Ovary (tissue), 9 donors: Measurements from ENCODE around the gene RALA. TPM values are rescaled to one million over a fixed set of nuclear protein-coding genes. Genes with fewer than 3 reads are reported as not detected.

ENCODE experiments used
- DNase-seq, 5 donors: peaks; one replicate each; pipeline ENCODE4 v3.0.0-alpha.2; 2019 to 2020
- H3K27ac ChIP-seq, 2 donors: fragments of 200-600 bp; one replicate each; pipeline versions ENCODE4 v1.5.1 to v1.8.0; 2019 to 2022
- H3K27me3 ChIP-seq: fragments of 200-600 bp; one replicate; pipeline ENCODE4 v1.8.0; 2022
- H3K36me3 ChIP-seq: fragments of 200-600 bp; sonication (generic); one replicate; pipeline ENCODE4 v1.5.1; 2019
- H3K4me1 ChIP-seq: one replicate; pipeline ENCODE4 v1.8.1; 2013; ENCODE audit warnings: mild to moderate bottlenecking, moderate library complexity; ENCODE audit not compliant: insufficient read depth
- H3K4me3 ChIP-seq: fragments of 200-600 bp; sonication (generic); one replicate; pipeline ENCODE4 v1.5.1; 2017
- H3K9me3 ChIP-seq, 2 donors: fragments of 200-600 bp in 1 of 2; sonication (generic) in 1 of 2; one replicate each; pipeline versions ENCODE4 v1.5.1 to v1.8.1; 2013 to 2019; ENCODE audit warnings: mild to moderate bottlenecking in 1 of 2, moderate library complexity in 1 of 2
- CTCF ChIP-seq, 3 donors: fragments of 450-650 bp in 2 of 3; fragments of 200-600 bp in 1 of 3; IDR thresholded peaks; one replicate each; pipeline versions ENCODE4 v1.5.1 to v1.8.0; 2016 to 2022; ENCODE audit warnings: antibody characterized with exemption in 3 of 3, mild to moderate bottlenecking in 1 of 3
- EP300 ChIP-seq: sonication (generic); formaldehyde crosslinking; IDR thresholded peaks from one replicate; pipeline ENCODE4 v1.6.1; 2017; ENCODE audit warnings: antibody characterized with exemption
- POLR2A ChIP-seq: fragments of 450-650 bp; IDR thresholded peaks from one replicate; pipeline ENCODE4 v1.6.1; 2017; ENCODE audit warnings: antibody characterized with exemption, mild to moderate bottlenecking, moderate library complexity
- WGBS, 3 donors: extraction: QIAGEN DNeasy Blood & Tissue Kit in 1 of 3; methylation state at CpG; one replicate each; pipeline versions ENCODE4 v1.1.5 to v1.1.7; 2013 to 2017; 5-methylcytosine and 5-hydroxymethylcytosine counted together
- intact Hi-C, 4 donors: fragments of 100-400 bp; cut with DNase I; formaldehyde crosslinking; loops; one replicate each; pipeline versions ENCODE4 v1.11.0 to v1.15.1; 2022 to 2023
- polyA plus RNA-seq, 2 donors: library from polyadenylated mRNA; stranded (reverse); fragments of 200-250 nt in 1 of 2; fragments of 350-450 nt in 1 of 2; fragmentation: Illumina TruSeq in 1 of 2; extraction: RNeasy Lipid Tissue Mini Kit (QIAGEN cat#74804) in 1 of 2; gene quantifications; one replicate each; pipeline ENCODE4 v1.2.3, GENCODE V29; 2013 to 2014
- total RNA-seq, 7 donors: library from RNA; depleted of rRNA in 2 of 7; stranded (reverse); fragments of >200 nt in 2 of 7; fragmentation: NEBNext Ultra II Directional in 3 of 7; extraction: Animal tissue kit (Norgen Biotek cat#: 25700) in 3 of 7; gene quantifications; one replicate each; pipeline versions ENCODE4 v1.1.0 to v1.2.4, GENCODE V29; 2016 to 2023
- donor health status: DM: no; HTN: no; CAD: no; lungs with moderate emphysema.
- donor health status: DM: no; HTN: no; CAD: no.
- donor health status: Bipolar disorder and iron deficiency.
- donor health status: DM: yes; HTN: yes; CAD: no.
- donor health status: DM: no; HTN: no; CAD: no.
- donor health status: DM: yes; HTN: yes; CAD: no.

Gene RALA
- total and polyA plus RNA-seq, 9 donors, result 13.9 to 32.9 (median 25.2) TPM

- DNase-seq, result no peak
- H3K27me3 ChIP-seq, result no peaks in the 10 kb centered on the region
- 89 to 94% (median 93%) methylated on average over 2 of the region's 2 CpGs for WGBS, 3 donors
- no peaks in the 10 kb centered on the region for H3K9me3 ChIP-seq
- H3K4me3 ChIP-seq, result no peak overlapping the region
- no peaks in the 10 kb centered on the region for H3K4me1 ChIP-seq
- no peaks in the 10 kb centered on the region for H3K36me3 ChIP-seq
- TF ChIP-seq CTCF (IDR thresholded peaks at IDR 0.05) (no peak), POLR2A (no peak), EP300 (no peak)
- H3K27ac ChIP-seq, result no peak overlapping the region
- intact Hi-C loops, result loop anchor here in 2 of 4 donors (5.0 kb wide), 2 partner anchors 160 to 165 kb away; no protein-coding TSS in a partner anchor
Measured at GRCh38 chr7:39582536-39582935, 40.8 kb upstream of the RALA start.

DNA sequence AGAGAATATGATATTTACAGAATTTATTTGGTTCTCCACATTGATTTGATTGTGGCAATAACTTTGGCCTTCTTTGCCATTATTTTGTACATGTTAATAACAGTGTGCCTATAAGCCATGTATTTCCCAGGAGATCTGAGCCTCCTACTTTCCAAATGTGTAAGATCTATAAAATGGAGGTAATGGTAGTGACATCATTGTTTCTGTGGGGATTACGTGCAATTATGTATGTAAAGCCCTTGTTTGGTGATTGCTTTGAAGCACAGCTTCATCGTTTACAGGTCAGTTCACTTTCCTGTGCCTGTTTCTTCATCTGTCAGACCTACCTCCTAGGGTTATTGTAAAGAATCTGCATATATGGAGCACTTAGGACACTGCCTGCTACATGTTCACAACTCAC is 39.8 kb upstream of the RALA start:
- no peak for DNase-seq
- WGBS, 3 donors, result 88 to 94% (median 89%) methylated on average over 2 of the region's 2 CpGs
- Histone ChIP-seq H3K27me3 (no peaks in the 10 kb centered on the region), H3K9me3 (no peaks in the 10 kb centered on the region), H3K36me3 (no peaks in the 10 kb centered on the region), H3K4me3 (no peak overlapping the region), H3K27ac (no peak overlapping the region), H3K4me1 (no peaks in the 10 kb centered on the region)
- TF ChIP-seq POLR2A (no peak), EP300 (no peak), CTCF (IDR thresholded peaks at IDR 0.05) (no peak)
- intact Hi-C loops, result loop anchor here in 2 of 4 donors (5.0 kb wide), 2 partner anchors 159 to 164 kb away; no protein-coding TSS in a partner anchor

DNA sequence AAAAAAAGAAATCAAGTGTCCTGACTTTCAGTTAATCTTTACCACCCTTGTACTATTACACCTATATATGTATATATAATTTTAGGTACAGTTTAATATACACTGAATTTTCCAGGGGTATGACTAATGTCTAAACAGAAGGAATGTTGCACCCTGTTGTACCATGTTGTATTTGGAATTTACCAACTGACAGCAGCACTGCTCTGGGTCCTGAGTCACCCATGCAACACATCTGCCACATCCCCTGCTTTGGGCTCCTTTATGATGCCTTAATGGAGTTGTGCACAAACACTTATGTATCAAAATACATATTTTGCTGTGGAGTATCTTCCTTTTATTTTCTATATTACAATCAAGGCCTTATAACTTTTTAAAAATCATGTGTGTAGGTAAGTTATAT is 36.0 kb upstream of the RALA start:
- no peak for DNase-seq
- TF ChIP-seq EP300, result no peak
- TF ChIP-seq CTCF (IDR thresholded peaks at IDR 0.05), result no peak
- TF ChIP-seq POLR2A, result no peak
- intact Hi-C loops, result no loop called here

DNA sequence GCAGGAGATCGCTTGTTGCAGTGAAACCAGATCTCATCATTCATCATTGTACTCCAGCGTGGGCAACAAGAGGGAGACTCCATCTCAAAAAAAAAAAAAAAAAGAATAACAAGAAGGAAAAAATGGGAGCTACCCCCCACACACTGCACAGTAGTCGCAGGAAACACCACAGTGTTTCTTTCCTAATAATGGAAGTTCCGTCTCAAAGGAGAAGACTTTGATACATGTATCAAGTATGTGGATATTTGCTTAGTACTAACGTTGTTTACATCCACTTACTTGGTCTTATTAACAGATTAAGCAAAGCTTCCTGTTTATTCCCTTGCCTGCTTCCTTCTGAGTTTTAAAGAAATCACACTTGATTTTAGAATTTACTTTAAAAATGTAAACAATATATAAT is 35.0 kb upstream of the RALA start:
- intact Hi-C loops, result no loop called here
- no peaks in the 10 kb centered on the region for H3K36me3 ChIP-seq
- DNase-seq, result no peak
- H3K4me1 ChIP-seq, result no peaks in the 10 kb centered on the region
- H3K9me3 ChIP-seq, result no peaks in the 10 kb centered on the region
- WGBS, 3 donors, result 65 to 77% (median 70%) methylated on average over 5 of the region's 5 CpGs
- no peaks in the 10 kb centered on the region for H3K27me3 ChIP-seq
- H3K4me3 ChIP-seq, result no peak overlapping the region
- H3K27ac ChIP-seq, result no peak overlapping the region
- TF ChIP-seq POLR2A (no peak), CTCF (IDR thresholded peaks at IDR 0.05) (no peak), EP300 (no peak)

More for the DNA sequence above, 36.0 kb upstream of the RALA start:
- no peaks in the 10 kb centered on the region for H3K4me1 ChIP-seq
- H3K4me3 ChIP-seq, result no peak overlapping the region
- no peaks in the 10 kb centered on the region for H3K9me3 ChIP-seq
- no peaks in the 10 kb centered on the region for H3K27me3 ChIP-seq
- no peaks in the 10 kb centered on the region for H3K36me3 ChIP-seq
- H3K27ac ChIP-seq, result no peak overlapping the region
